Psoas muscle (tissue), 8 donors: ENCODE measurements around the gene FGFBP3. TPM values are rescaled to one million over a fixed set of nuclear protein-coding genes. Genes with fewer than 3 reads are reported as not detected.

Source experiments
- ATAC-seq, 4 donors: fragments of 200-7000 bp; cut with Tn5 transposase; one replicate each; pipeline ENCODE4 v1.9.1; 2020; ENCODE audit warnings: moderate library complexity in 3 of 4, mild to moderate bottlenecking in 2 of 4
- DNase-seq, 2 donors: peaks; one replicate each; pipeline ENCODE4 v3.0.0-alpha.2; 2020
- H3K27ac ChIP-seq: fragments of 200-600 bp; one replicate; pipeline ENCODE4 v1.8.0; 2022
- H3K27me3 ChIP-seq, 3 donors: fragments of 200-600 bp in 1 of 3; one replicate each; pipeline versions ENCODE4 v1.6.1 to v1.8.0; 2013 to 2022; ENCODE audit warnings: low read length in 2 of 3, mild to moderate bottlenecking in 2 of 3, moderate library complexity in 1 of 3; ENCODE audit not compliant: insufficient read depth in 3 of 3
- H3K36me3 ChIP-seq, 2 donors: fragments of 200-600 bp in 1 of 2; one replicate each; pipeline versions ENCODE4 v1.6.1 to v1.8.0; 2013 to 2022; ENCODE audit warnings: low read depth in 1 of 2, mild to moderate bottlenecking in 1 of 2, moderate library complexity in 1 of 2; ENCODE audit not compliant: insufficient read depth in 1 of 2
- H3K4me1 ChIP-seq: fragments of 200-600 bp; one replicate; pipeline ENCODE4 v1.8.0; 2022
- H3K4me3 ChIP-seq: fragments of 200-600 bp; one replicate; pipeline ENCODE4 v1.8.0; 2022; ENCODE audit warnings: mild to moderate bottlenecking
- H3K9me3 ChIP-seq: fragments of 200-600 bp; one replicate; pipeline ENCODE4 v1.8.0; 2022
- WGBS, 3 donors: extraction: QIAGEN DNeasy Blood & Tissue Kit; methylation state at CpG; one replicate each; pipeline versions ENCODE4 v1.1.6 to v1.1.7; 2013; 5-methylcytosine and 5-hydroxymethylcytosine counted together
- intact Hi-C, 2 donors: fragments of 100-400 bp; cut with DNase I; formaldehyde crosslinking; loops; one replicate each; pipeline versions ENCODE4 v1.11.0 to v1.14.2; 2022
- polyA plus RNA-seq, 3 donors: library from polyadenylated mRNA; stranded (reverse); fragments of 200-250 nt; gene quantifications; one replicate each; pipeline ENCODE4 v1.2.3, GENCODE V29; 2013
- total RNA-seq, 4 donors: library from RNA; stranded (reverse); fragmentation: NEBNext Ultra II Directional in 2 of 4; extraction: Animal tissue kit (Norgen Biotek cat#: 25700) in 2 of 4; gene quantifications; one replicate each; pipeline versions ENCODE4 v1.2.1 to v1.2.4, GENCODE V29; 2021 to 2023
- TF ChIP-seq, protein P1 (sequence below): fragments of 200-600 bp; IDR thresholded peaks from one replicate; pipeline ENCODE4 v1.8.0; 2022; ENCODE audit warnings: antibody characterized with exemption
- donor health status: healthy with polysubstance abuse.
- donor health status: DM: no; HTN: no; CAD: no; lungs with moderate emphysema.
- donor health status: Bipolar disorder and iron deficiency.
- donor health status: healthy.
- donor health status: DM: yes; HTN: yes; CAD: no.
- donor health status: DM: no; HTN: no; CAD: no.
- donor health status: DM: no; HTN: no; CAD: no.
- donor health status: DM: yes; HTN: yes; CAD: no.

The FGFBP3 gene
- total and polyA plus RNA-seq, 7 donors, result 0.41 to 2.2 (median 0.56) TPM

DNA sequence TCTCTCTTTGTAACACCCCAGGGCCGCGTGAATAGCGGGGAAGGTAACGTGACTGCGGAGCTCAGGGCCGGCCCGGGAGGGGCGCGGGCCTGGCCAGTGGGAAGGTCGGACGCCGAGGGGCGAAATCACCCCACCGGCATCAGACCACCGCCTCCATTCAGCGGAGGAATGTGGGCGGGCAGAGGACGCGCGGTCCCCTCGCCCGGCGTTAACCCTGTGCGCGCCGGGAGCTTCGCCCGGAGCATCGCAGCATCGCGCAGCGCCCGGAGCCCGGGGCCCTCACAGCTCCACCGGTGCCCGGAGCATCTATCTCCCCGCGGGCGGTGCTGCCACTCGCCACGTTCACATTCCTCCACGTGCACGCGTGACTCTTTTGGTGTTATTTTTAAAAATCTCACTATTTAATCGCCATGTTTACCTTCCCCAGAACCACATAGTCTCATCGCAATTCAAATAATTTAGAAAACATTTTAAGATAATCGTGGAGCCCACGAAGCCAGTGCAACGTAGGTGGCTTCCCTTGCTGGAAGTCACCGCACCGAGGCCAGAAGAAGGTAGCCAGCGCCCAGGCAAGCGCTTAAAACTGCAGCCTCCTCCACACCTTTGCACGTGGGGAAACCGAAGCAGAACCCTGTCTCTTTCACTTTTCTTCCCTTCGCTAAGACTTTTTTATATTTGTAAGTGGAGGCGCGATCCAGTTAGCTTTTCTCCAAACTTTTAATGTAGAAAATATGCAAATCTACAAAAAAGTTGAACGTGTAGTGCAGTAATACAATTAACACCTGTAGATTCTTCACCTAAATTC is 21.8 kb downstream of the FGFBP3 start:
- peak; percentile 33 to 57 for DNase-seq
- intact Hi-C loops, result no loop called here
- H3K9me3 ChIP-seq, result no peaks in the 10 kb centered on the region
- TF ChIP-seq, protein P1, sequence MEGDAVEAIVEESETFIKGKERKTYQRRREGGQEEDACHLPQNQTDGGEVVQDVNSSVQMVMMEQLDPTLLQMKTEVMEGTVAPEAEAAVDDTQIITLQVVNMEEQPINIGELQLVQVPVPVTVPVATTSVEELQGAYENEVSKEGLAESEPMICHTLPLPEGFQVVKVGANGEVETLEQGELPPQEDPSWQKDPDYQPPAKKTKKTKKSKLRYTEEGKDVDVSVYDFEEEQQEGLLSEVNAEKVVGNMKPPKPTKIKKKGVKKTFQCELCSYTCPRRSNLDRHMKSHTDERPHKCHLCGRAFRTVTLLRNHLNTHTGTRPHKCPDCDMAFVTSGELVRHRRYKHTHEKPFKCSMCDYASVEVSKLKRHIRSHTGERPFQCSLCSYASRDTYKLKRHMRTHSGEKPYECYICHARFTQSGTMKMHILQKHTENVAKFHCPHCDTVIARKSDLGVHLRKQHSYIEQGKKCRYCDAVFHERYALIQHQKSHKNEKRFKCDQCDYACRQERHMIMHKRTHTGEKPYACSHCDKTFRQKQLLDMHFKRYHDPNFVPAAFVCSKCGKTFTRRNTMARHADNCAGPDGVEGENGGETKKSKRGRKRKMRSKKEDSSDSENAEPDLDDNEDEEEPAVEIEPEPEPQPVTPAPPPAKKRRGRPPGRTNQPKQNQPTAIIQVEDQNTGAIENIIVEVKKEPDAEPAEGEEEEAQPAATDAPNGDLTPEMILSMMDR, result no peak
- no peaks in the 10 kb centered on the region for H3K36me3 ChIP-seq
- no peaks in the 10 kb centered on the region for H3K27me3 ChIP-seq
- 0 to 1% (median 1%) methylated on average over 59 of the region's 59 CpGs for whole genome bisulfite sequencing, 3 donors
- peaks cover 12% of the 10 kb centered on the region for H3K4me1 ChIP-seq
- peak overlapping the region; percentile 77 for H3K4me3 ChIP-seq
- H3K27ac ChIP-seq, result no peak overlapping the region
- peak; percentile 45 to 69 (median 60) for ATAC-seq

DNA sequence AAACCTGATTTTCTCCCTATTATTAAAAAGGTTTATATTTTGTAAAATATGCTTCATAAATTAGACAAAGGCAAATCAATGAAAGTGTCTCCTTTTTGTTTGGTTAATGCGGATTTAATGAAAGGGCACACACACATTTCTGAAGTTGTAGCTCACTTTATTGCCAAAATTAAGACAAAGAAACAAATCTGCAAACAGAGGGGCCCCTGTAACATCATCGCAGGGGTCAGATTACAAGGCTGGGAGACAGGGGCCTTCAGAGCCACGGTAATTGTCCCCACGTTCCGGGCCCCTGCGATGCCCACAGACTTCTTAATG is 22.4 kb downstream of the FGFBP3 start:
- TF ChIP-seq, protein P1, result no peak
- H3K27me3 ChIP-seq, result no peaks in the 10 kb centered on the region
- ATAC-seq (no peak), DNase-seq (no peak)
- H3K4me3 ChIP-seq, result peak overlapping the region; percentile 77
- no peak overlapping the region for H3K27ac ChIP-seq
- intact Hi-C loops, result no loop called here
- H3K9me3 ChIP-seq, result no peaks in the 10 kb centered on the region
- H3K36me3 ChIP-seq, result no peaks in the 10 kb centered on the region
- WGBS, 3 donors, result 21 to 24% (median 21%) methylated on average over 6 of the region's 6 CpGs
- H3K4me1 ChIP-seq, result peaks cover 12% of the 10 kb centered on the region

DNA sequence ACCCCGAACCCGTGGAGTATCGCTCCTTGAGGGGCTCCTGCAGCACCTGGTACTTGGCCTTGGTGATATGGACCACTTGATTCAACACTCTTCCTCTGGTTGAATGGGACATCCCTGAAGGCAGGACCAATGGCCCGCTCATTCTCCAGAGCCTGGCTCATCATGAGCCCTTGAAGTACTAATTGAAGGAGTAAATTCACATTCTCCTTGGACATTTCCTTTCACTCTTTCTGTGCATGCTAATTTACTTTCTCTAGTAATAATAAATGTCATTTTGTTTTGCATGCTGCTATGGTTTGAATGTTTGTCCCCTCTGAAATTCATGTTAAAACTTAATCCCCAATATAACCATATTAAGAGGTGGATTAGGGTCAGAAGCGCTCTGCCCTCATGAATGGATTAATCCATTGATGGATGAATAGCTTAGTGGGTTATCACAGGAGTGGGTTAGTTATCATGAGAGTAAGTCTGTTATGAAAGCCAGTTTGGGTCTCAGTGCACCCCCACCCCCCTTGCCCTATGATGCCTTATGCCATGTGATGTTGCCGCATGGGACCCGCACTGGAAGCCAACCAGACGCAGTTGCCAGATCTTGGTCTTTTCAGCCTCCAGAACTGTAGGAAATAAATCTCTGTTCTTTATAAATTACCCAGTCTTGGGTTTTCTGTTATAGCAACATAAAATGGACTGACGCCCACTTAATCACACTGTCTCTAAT is 23.8 kb downstream of the FGFBP3 start:
- no peak for ATAC-seq

DNA sequence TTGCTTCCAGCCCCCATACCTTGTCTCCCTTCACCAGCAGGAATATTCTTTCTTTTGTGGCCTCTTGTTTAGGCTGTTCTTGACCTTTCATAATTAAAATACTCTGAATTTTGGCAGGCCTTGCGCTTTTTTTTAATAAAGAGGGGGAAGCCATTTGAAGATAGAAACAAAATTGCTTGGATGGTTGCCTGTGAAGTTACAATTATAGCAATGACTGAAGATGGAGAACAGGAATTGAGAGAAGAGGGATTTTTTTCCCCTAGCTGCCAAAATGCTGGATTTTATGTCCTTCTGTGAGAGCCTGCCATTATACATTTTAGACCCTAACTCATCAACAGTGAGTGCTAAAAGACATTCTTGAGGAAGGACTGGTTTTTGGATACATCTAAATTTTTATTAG is 24.8 kb downstream of the FGFBP3 start:
- Histone ChIP-seq H3K36me3 (no peaks in the 10 kb centered on the region), H3K9me3 (no peaks in the 10 kb centered on the region), H3K4me3 (no peak overlapping the region), H3K4me1 (peaks cover 12% of the 10 kb centered on the region), H3K27me3 (no peaks in the 10 kb centered on the region), H3K27ac (peak overlapping the region; percentile 46)
- intact Hi-C loops, result no loop called here
- 67 to 81% (median 76%) methylated on average over 1 of the region's 1 CpG for WGBS, 3 donors
- TF ChIP-seq, protein P1, result no peak
- DNase-seq (no peak), ATAC-seq (no peak)

More for the DNA sequence above, 23.8 kb downstream of the FGFBP3 start:
- H3K9me3 ChIP-seq, result no peaks in the 10 kb centered on the region
- TF ChIP-seq, protein P1, result no peak
- H3K27me3 ChIP-seq, result no peaks in the 10 kb centered on the region
- intact Hi-C loops, result no loop called here
- no peaks in the 10 kb centered on the region for H3K36me3 ChIP-seq
- H3K27ac ChIP-seq, result no peak overlapping the region
- H3K4me3 ChIP-seq, result no peak overlapping the region
- no peak for DNase-seq
- H3K4me1 ChIP-seq, result peaks cover 12% of the 10 kb centered on the region
- WGBS, 3 donors, result 94 to 97% (median 97%) methylated on average over 9 of the region's 9 CpGs
